DLD1 (cell line): Measurements from ENCODE around the gene BAZ1A.

Source experiments
- in situ Hi-C: cut with HindIII; loops from 2 replicates; pipeline ENCODE4 v1.10.0; 2017; ENCODE audit warnings: low sequenced_read_pairs

The BAZ1A gene, protein sequence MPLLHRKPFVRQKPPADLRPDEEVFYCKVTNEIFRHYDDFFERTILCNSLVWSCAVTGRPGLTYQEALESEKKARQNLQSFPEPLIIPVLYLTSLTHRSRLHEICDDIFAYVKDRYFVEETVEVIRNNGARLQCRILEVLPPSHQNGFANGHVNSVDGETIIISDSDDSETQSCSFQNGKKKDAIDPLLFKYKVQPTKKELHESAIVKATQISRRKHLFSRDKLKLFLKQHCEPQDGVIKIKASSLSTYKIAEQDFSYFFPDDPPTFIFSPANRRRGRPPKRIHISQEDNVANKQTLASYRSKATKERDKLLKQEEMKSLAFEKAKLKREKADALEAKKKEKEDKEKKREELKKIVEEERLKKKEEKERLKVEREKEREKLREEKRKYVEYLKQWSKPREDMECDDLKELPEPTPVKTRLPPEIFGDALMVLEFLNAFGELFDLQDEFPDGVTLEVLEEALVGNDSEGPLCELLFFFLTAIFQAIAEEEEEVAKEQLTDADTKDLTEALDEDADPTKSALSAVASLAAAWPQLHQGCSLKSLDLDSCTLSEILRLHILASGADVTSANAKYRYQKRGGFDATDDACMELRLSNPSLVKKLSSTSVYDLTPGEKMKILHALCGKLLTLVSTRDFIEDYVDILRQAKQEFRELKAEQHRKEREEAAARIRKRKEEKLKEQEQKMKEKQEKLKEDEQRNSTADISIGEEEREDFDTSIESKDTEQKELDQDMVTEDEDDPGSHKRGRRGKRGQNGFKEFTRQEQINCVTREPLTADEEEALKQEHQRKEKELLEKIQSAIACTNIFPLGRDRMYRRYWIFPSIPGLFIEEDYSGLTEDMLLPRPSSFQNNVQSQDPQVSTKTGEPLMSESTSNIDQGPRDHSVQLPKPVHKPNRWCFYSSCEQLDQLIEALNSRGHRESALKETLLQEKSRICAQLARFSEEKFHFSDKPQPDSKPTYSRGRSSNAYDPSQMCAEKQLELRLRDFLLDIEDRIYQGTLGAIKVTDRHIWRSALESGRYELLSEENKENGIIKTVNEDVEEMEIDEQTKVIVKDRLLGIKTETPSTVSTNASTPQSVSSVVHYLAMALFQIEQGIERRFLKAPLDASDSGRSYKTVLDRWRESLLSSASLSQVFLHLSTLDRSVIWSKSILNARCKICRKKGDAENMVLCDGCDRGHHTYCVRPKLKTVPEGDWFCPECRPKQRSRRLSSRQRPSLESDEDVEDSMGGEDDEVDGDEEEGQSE (N-terminal part only)

DNA sequence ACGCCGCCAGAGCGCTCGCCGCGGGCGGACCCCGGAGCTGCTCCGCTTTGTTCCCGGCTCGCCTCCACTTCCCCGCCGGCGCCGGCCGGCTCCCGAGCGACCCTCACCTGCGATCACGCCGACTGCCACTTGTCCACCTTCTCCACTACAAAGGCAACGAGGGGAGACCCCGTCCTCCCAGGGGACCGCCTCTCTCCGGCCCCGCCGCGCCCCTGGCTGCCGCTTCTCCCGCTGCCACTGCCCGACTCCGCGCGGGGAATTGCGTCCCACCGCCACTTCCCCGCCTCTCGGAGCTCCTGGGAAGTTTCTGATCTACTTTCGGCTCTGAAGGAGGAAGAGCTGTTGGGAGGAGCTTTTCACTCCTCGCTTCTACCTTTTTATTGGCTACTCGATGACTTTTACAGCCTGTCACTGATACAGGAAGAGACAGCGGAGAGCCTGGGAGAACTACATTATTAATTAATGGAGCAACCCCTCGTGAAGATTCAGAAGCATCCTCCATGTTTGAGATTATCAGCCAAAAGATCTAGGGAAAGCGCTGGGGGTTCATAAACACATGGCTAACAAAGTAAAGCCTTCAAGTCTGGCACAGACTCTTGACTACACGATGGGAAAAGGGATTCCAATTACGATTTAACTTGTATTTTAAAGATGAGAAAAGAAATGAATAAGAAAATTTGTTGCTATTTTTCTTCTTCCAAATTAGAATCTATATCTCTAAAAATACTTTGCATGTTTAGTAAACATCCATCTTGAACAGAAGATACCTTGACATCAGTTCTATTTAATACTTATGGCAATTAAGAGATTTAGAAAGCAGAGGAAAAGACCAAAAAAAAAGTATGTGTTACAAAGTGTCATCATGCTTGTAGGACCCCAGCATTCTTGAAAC, at the start of gene BAZ1A:
Gene BAZ1A (minus strand): TSS at position 330 of the 892 bp plus-strand sequence. CDS start 756 bp downstream, outside the sequence.
- in situ Hi-C loops: no loop called here

DNA sequence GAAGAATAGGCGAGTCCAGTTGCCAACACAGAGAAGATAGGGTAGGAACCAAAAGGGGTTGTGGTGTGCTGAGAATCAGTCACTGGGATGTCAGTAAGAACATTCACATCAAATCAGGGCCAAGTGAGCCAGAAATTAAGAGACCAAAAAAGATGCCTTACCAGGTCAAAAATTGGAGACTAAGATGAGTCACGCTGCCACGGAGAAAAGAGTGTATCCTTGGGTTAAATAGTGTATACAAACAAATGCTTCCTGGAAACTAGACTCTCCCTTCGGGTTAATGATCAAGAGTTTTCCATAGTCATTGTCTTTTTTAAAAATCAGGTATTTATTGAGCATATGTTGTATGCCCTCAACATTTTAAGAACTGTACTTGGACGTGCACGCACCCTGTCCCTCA, 45.2 kb upstream of the BAZ1A start:
- in situ Hi-C loops: no loop called here

DNA sequence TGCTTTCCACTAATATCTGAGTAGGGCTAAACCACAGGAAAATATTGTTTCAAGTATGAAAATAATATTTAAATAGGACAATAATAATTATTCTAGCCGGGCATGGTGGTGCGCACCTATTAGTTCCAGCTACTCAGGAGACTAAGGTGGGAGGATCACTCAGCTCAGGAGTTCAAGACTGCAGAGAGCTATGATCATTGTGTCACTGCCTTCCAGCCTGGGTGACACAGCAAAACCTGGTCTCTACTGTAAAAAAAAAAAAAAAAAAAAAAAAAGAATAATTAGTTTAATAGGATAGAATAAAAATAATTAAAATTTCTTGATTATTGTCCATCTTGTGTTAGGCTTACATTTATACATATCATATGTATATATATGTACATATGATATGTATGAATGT, 38.5 kb upstream of the BAZ1A start:
- in situ Hi-C loops: no loop called here

DNA sequence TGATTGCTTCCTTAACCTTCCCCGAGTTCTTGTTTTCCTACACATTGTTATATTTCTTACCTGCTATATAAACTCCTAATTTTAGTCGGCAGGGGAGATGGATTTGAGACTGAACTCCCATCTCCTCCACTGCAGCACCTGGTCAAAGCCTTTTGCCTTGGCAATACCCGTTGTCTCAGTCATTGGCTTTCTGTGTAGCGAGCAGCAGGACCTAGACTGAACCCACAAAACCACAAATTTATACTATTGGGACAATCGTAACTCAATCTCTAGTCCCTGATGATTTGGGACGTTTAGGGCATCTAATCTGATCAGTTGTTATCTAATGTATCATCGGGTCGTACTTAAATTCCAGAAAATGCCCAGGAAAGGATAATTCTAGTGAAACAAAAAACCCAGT, 37.8 kb upstream of the BAZ1A start:
- in situ Hi-C loops: no loop called here

GRCh38 chr14:34912182-34912581, 37.0 kb upstream of the BAZ1A start:
- in situ Hi-C loops: no loop called here

GRCh38 chr14:34911209-34912150, 36.3 kb upstream of the BAZ1A start:
- in situ Hi-C loops: no loop called here

DNA sequence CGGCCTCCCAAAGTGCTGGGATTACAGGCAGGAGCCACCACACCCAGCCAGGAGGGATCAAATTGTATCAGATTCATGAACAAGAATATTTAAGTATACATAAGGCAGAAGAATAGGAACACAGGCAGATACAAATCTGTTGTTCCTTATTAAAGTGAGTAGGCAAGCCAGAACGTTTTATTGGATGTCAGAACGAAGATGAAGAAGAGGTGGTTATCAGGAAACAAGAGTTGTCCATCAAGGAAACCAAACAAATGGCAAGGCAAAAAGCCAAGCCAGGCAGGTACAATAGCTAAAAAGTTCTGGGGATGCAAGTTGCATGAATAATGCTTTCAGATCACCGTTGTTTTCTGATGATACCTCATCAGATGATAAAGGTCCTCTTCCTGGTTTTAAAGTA, 31.1 kb upstream of the BAZ1A start:
- in situ Hi-C loops: no loop called here

GRCh38 chr14:34895277-34895676, 20.1 kb upstream of the BAZ1A start:
- in situ Hi-C loops: no loop called here

GRCh38 chr14:34890937-34891336, 15.8 kb upstream of the BAZ1A start:
- in situ Hi-C loops: no loop called here

- in situ Hi-C loops: no loop called here
Observed at GRCh38 chr14:34888186-34888585, 13.0 kb upstream of the BAZ1A start.

DNA sequence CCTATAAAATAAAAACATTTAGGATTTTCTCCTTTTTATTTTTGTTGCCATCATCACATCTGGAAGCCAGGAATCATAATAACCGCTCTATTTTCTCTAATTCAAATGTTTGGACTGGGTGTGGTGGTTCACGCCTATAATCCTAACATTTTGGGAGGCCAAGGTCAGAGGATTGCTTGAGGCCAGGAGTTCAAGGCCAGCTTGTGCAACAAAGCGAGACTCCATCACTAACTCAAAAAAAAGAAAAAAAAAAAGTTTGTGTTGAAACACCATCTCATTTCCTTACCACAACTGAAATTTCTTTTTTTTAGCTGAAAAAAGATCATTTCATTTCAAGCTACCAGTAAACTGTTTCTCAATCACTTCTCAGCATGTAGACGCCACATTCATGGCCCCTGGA, 8.8 kb upstream of the BAZ1A start:
- in situ Hi-C loops: no loop called here

DNA sequence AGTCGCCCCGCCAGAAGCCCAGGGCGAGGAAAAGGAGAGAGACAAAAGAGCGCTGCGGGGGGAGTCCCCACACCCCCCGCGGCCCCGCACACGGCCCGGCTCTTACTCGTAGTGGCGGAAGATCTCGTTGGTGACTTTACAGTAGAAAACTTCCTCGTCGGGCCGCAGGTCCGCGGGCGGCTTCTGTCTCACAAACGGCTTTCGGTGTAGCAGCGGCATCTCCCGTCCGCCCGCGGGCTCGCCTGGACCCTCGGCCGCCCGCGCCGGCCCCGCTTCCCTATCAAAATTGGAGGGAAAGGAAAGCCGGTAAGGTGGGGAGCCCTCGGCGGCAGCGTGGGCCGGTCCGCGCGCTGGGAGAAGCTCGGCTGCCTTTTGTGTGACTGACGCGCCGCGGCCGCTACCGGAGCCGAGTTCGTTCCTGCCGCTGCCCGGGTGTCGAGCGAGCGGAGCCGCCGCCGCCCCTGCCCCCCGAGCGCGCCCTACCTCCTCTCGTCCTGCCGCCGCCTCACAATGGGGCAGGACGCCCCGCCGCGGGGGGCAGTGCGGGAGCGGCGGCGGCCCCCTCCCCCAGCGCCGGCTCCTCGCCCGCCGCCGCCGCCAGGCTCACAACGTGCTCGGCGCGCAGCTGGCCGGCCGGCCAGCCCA, 652 bp downstream of the BAZ1A start:
- in situ Hi-C loops: no loop called here

GRCh38 chr14:34873589-34874385, 1.4 kb downstream of the BAZ1A start:
- in situ Hi-C loops: no loop called here

DNA sequence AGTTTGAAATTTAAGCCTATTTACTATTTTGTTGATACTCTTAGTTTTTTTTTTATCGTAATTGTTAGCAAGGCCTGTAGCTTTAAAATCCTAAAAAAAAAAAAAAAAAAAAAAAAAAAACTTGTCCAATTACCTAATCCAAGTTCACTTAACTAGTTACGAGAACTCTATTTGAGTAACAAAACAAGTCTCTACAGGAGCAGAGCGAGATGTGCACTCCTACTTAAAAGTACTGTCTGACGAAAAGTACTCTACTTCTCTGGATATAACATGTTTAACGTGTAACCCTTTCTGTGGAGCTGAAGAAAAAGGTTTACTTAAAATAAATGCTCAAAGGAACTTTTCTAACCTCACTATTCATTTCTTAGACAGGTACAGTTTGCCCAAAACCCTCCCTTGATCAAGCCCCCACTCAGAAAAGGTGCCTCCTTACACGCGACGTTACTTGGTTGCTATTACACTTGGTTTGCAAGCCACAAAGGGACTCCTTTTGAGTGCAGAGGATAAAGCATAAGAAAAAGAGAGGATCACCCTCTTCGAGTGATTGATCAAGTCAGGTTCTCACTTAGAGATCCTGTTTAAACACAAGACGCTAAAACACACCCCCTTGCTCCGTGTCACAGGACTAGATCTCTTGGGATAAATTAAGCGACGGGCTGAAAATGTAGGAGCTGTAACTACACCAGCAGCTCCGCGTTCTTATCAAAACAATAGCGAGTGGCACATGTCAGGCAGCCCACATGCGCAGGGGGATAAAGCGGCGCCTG, 2.2 kb downstream of the BAZ1A start:
- in situ Hi-C loops: no loop called here

DNA sequence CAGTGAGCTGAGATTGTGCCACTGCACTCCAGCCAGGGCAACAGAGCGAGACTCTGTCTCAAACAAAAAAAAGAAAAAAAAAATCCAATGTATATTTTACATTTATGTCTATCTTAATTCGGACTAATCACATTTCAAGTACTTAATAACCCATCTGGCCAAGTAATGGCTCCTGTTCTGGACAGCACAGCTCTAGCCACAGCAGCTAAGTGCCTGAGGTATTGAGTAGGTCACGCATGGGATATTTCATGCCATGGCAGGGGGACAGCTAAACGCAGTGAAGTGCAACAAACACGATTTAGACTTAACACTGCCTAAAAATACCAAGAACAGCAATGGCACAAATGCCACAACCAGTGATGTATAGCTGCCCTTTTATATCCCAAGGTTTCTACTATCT, 8.0 kb downstream of the BAZ1A start:
- in situ Hi-C loops: no loop called here

DNA sequence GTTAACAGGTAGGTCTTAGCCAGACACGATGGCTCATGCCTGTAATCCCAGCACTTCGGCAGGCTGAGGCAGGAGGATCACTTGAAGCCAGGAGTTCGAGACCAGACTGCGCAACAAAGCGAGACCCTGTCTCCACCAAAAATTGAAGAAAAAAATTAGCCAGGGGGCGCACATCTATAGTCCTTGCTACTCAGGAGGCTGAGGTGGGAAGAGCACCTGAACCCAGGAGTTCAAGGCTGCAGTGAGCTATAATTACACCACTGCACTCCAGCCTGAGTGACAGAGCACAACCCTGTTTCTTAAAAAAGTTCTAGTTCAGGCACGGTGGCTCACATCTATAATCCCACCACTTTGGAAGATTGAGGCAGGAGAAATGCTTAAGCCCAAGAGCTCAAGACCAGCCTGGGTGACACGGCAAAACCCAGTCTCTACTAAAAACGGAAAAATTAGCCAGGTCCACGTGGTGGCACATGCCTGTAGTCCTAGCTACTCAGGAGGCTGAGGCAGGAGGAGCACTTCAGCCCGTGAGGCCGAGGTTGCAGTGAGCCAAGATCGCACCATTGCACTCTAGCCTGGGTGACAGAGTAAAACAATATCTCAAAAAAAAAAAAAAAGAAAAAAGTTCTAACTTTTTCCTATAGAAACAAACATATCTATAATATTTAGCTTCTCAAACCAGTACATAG, 9.1 kb downstream of the BAZ1A start:
- in situ Hi-C loops: no loop called here

DNA sequence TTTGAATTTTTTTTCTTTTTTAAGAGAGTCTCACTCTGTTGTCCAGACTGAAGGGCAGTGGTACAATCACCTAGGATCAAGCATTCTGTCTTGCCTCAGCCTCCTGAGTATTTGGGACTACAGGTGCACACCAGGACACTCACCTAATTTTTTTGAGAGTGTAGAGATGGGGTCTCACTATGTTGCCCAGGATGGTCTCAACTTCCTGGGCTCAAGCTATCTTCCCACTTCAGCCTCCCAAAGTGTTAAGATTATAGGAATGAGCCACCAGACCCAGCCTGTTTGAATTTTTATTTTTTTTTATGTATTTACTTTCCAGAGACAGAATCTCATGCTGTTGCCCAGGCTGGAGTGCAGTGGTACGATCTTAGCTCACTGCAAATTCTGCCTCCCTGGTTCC, 11.3 kb downstream of the BAZ1A start:
- in situ Hi-C loops: no loop called here
